GM12891 (cell line): ENCODE measurements around the gene GRAP2.

Experiments
- DNase-seq: peaks from one replicate; pipeline ENCODE4 v3.0.0; 2011; ENCODE audit warnings: low spot score; ENCODE audit not compliant: insufficient read length
- FAIRE-seq: peaks from 2 replicates; lab custom pipeline; 2011; peaks lifted over from hg19 to GRCh38; lab: Jason Lieb, UNC
- PAX5 ChIP-seq: IDR thresholded peaks from 2 replicates; pipeline ENCODE4 v1.6.1; 2011; ENCODE audit warnings: low read length, moderate library complexity, mild to moderate bottlenecking; ENCODE audit not compliant: insufficient read depth, severe bottlenecking
- POLR2A ChIP-seq: IDR thresholded peaks from 2 replicates; pipeline ENCODE4 v1.6.1; 2011; ENCODE audit warnings: low read depth, low read length, control low read depth
- POLR2AphosphoS5 ChIP-seq: IDR thresholded peaks from 2 replicates; pipeline ENCODE4 v1.6.1; 2011; ENCODE audit warnings: low read depth, low read length, control low read depth
- POU2F2 ChIP-seq: IDR thresholded peaks from 2 replicates; pipeline ENCODE4 v1.6.1; 2011; ENCODE audit warnings: low read depth, mild to moderate bottlenecking, control low read depth, low read length, moderate library complexity
- SPI1 ChIP-seq: IDR thresholded peaks from 2 replicates; pipeline ENCODE4 v1.6.1; 2011; ENCODE audit warnings: low read depth, low read length, control low read depth
- TAF1 ChIP-seq: IDR thresholded peaks from 2 replicates; pipeline ENCODE4 v1.6.1; 2011; ENCODE audit warnings: low read depth, low read length, control low read depth

GRAP2 gene

GRCh38 chr22:39932918-39933649 is 32.2 kb downstream of the GRAP2 start:
- FAIRE-seq (peak; percentile 90), DNase-seq (no peak)
- no peak for TF ChIP-seq PAX5
- no peak for TF ChIP-seq POU2F2
- TF ChIP-seq POLR2A: no peak
- no peak for TF ChIP-seq SPI1
- TF ChIP-seq TAF1: no peak
- TF ChIP-seq POLR2AphosphoS5: no peak

DNA sequence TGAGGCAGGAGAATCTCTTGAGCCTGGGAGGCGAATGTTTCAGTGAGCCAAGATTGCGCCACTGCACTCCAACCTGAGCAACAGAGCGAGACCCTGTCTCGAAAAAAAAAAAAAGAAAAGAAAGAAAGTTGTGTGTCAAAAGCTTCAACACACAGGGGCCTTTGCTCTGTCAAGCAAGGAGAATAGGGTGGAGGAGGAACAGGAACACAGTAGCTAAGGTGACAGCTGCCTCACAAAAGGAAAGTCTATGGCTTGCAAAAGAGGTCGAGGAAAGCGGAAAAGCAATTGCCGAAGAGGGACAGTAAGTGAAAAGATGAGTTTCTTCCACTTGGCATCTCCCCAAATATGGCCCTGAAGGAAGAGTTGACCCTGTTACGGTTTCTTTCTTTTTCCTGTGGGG is 32.9 kb downstream of the GRAP2 start:
- no peak for DNase-seq
- peak; percentile 76 for FAIRE-seq
- no peak for TF ChIP-seq POLR2A
- no peak for TF ChIP-seq SPI1
- no peak for TF ChIP-seq POLR2AphosphoS5
- no peak for TF ChIP-seq POU2F2
- no peak for TF ChIP-seq TAF1
- TF ChIP-seq PAX5: no peak

GRCh38 chr22:39935116-39935515 is 34.2 kb downstream of the GRAP2 start:
- TF ChIP-seq POLR2A (no peak), PAX5 (no peak), POLR2AphosphoS5 (no peak), SPI1 (no peak), TAF1 (no peak), POU2F2 (no peak)
- DNase-seq: no peak
- FAIRE-seq: no peak

- no peak for FAIRE-seq
- DNase-seq: no peak
- TF ChIP-seq POLR2AphosphoS5: no peak
- TF ChIP-seq POLR2A: no peak
Measured at GRCh38 chr22:39935612-39936011, 34.7 kb downstream of the GRAP2 start.

DNA sequence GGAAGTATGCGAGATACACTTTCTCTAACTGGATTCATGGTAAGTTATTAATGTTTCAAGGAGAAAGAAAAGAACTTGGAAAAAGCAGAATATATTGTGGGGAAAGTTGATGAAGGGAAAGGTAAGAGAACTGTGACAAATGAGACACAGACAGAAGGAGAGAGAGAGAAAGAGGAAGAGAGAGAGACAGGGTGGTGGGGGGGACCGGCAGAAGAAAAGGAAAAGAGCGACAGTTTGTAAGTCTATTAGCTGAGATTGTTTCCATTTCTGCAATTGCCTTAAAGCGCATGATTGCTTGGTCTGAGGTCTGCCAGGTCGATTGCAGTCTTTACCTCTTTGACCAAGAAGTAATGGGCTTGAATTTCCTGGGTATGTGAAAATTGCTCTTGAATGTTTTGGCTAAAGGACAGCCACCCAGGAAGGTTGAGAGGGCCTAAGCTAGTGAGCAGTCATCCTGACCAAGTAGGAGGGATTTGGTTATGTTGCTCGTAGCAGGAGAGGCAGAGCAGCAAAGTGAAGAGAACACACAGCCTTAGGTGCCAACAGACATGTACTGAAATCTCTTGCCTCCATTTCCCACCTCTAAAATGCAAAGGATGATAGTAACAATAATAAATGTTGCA is 35.8 kb downstream of the GRAP2 start:
- FAIRE-seq: peak; percentile 91

GRCh38 chr22:39937906-39938305 is 37.0 kb downstream of the GRAP2 start:
- TF ChIP-seq POLR2AphosphoS5: no peak
- no peak for TF ChIP-seq POU2F2
- TF ChIP-seq PAX5: no peak
- TF ChIP-seq TAF1: no peak
- TF ChIP-seq POLR2A: no peak
- no peak for FAIRE-seq

More for the DNA sequence above, 35.8 kb downstream of the GRAP2 start:
- DNase-seq: no peak
- TF ChIP-seq POLR2A: no peak
- TF ChIP-seq SPI1: peak; percentile 60
- TF ChIP-seq PAX5: no peak

GRCh38 chr22:39938509-39939111 is 37.7 kb downstream of the GRAP2 start:
- FAIRE-seq: no peak
- TF ChIP-seq PAX5 (no peak), POLR2A (no peak), POLR2AphosphoS5 (no peak), SPI1 (no peak), POU2F2 (no peak), TAF1 (no peak)

More at GRCh38 chr22:39937906-39938305, 37.0 kb downstream of the GRAP2 start:
- no peak for DNase-seq

DNA sequence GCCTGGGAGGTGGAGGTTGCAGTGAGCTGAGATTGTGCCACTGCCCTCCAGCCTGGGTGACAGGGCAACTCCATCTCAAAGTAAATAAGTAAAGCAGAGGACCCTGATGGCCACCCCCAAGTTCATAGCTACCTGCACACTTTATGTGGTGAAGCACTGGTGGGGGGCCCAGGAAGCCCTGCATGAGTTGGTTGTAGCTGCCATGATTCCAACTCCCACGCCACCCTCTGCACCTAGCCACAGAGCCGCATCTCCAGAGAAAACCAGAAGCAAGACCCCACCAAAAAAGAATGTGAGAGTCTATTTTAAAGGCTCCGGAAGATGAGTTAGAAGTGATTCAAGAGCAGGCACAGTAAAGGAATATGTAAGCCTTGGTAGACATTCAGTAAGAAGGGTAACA is 38.9 kb downstream of the GRAP2 start:
- no peak for FAIRE-seq
- TF ChIP-seq TAF1 (no peak), POU2F2 (no peak), PAX5 (no peak), SPI1 (no peak), POLR2A (no peak), POLR2AphosphoS5 (no peak)

More at GRCh38 chr22:39938509-39939111, 37.7 kb downstream of the GRAP2 start:
- DNase-seq: no peak

DNA sequence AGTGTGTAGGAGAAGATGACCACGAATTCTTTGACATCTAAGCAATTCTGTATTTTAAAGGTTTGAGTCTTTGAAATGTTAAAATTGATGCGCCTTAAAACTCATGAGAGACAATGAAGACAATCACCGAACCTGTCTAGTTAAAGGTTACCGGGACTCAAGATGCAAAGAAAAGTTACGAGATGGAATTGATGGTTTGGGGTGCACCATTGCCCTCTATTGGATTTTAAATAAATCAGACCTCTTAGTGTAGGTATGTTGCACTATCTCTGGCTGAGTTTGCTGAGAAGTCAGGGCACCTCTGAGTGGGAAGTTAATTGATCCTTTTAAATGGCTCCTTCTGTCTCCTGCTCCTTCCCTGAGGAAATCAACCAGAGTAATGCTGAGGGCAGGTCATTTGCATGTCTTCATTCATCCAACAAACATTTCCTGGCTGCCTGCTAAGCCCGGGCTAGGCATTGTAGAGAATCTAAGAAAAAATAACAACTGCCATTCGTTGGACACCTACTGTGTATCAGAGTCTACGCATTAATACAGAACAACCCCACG is 39.9 kb downstream of the GRAP2 start:
- TF ChIP-seq POLR2A (no peak), PAX5 (no peak), POLR2AphosphoS5 (no peak), POU2F2 (no peak), SPI1 (no peak), TAF1 (no peak)
- no peak for FAIRE-seq
- no peak for DNase-seq

More for the DNA sequence above, 38.9 kb downstream of the GRAP2 start:
- DNase-seq: no peak
